Activated naive CD4-positive, alpha-beta T cell treated with Interleukin-2 at 50 U/mL for 16 hours (primary cell): Measurements from ENCODE around the gene ADGRD1.
A peak's percentile ranks its signal among the peaks of the same experiment; 100 is the strongest.

ENCODE experiments used
- DNase-seq: peaks from one replicate; pipeline ENCODE4 v3.0.0-alpha.2; 2020

ADGRD1 gene

GRCh38 chr12:131093971-131094830 is 140.5 kb downstream of the ADGRD1 start:
- DNase-seq, result no peak

GRCh38 chr12:131094831-131095805 is 141.4 kb downstream of the ADGRD1 start:
- DNase-seq, result no peak

GRCh38 chr12:131095826-131096680 is 142.3 kb downstream of the ADGRD1 start:
- DNase-seq, result no peak

- no peak for DNase-seq
These were observed 143.0 kb downstream of the ADGRD1 start for GRCh38 chr12:131096681-131097181.

GRCh38 chr12:131097202-131098177 is 143.8 kb downstream of the ADGRD1 start:
- DNase-seq, result no peak

- no peak for DNase-seq
These were observed 144.7 kb downstream of the ADGRD1 start for GRCh38 chr12:131098178-131098981.

- no peak for DNase-seq
These were observed 146.4 kb downstream of the ADGRD1 start for GRCh38 chr12:131100031-131100674.

GRCh38 chr12:131101006-131101405 is 147.3 kb downstream of the ADGRD1 start:
- DNase-seq, result no peak

- DNase-seq, result no peak
These were observed 148.2 kb downstream of the ADGRD1 start for GRCh38 chr12:131101703-131102492.

- DNase-seq, result no peak
These were observed 148.8 kb downstream of the ADGRD1 start for GRCh38 chr12:131102493-131102931.

GRCh38 chr12:131102991-131103668 is 149.4 kb downstream of the ADGRD1 start:
- no peak for DNase-seq

- no peak for DNase-seq
These were observed 150.2 kb downstream of the ADGRD1 start for GRCh38 chr12:131103669-131104462.

GRCh38 chr12:131104463-131105350 is 151.0 kb downstream of the ADGRD1 start:
- peak; percentile 85 for DNase-seq

- no peak for DNase-seq
These were observed 151.6 kb downstream of the ADGRD1 start for GRCh38 chr12:131105351-131105735.

GRCh38 chr12:131105736-131106348 is 152.1 kb downstream of the ADGRD1 start:
- peak; percentile 73 for DNase-seq
